Lower lobe of right lung (tissue), 2 donors: Measurements from ENCODE around the gene MPPED1. TPM values are rescaled to one million over a fixed set of nuclear protein-coding genes. Genes with fewer than 3 reads are reported as not detected.

Source experiments
- ATAC-seq, 2 donors: fragments of 200-7000 bp; cut with Tn5 transposase; one replicate each; pipeline ENCODE4 v1.9.1; 2020 to 2022; ENCODE audit warnings: mild to moderate bottlenecking in 2 of 2, moderate library complexity in 2 of 2
- DNase-seq: peaks from one replicate; pipeline ENCODE4 v3.0.0-alpha.2; 2020
- H3K27ac ChIP-seq: fragments of 200-600 bp; one replicate; pipeline ENCODE4 v1.8.0; 2022
- H3K27me3 ChIP-seq: fragments of 200-600 bp; one replicate; pipeline ENCODE4 v1.8.0; 2022; ENCODE audit warnings: low read depth
- H3K36me3 ChIP-seq: fragments of 200-600 bp; one replicate; pipeline ENCODE4 v1.8.0; 2022; ENCODE audit warnings: mild to moderate bottlenecking
- H3K4me1 ChIP-seq: fragments of 200-600 bp; one replicate; pipeline ENCODE4 v1.8.0; 2022
- H3K4me3 ChIP-seq: fragments of 200-600 bp; one replicate; pipeline ENCODE4 v1.8.0; 2022; ENCODE audit warnings: mild to moderate bottlenecking
- H3K9me3 ChIP-seq: fragments of 200-600 bp; one replicate; pipeline ENCODE4 v1.8.0; 2022
- CTCF ChIP-seq: fragments of 200-600 bp; IDR thresholded peaks from one replicate; pipeline ENCODE4 v1.8.0; 2022; ENCODE audit warnings: antibody characterized with exemption, mild to moderate bottlenecking
- intact Hi-C: fragments of 100-400 bp; cut with DNase I; formaldehyde crosslinking; loops from one replicate; pipeline ENCODE4 v1.11.0; 2022
- total RNA-seq: library from RNA; stranded (reverse); fragmentation: NEBNext Ultra II Directional; extraction: Animal tissue kit (Norgen Biotek cat#: 25700); gene quantifications from one replicate; pipeline ENCODE4 v1.2.1, GENCODE V29; 2021
- donor health status: DM: no; HTN: yes; CAD: no; lungs with severe emphysema.

MPPED1 gene
- total RNA-seq, 1 donor from 2014 or later, result not detected

DNA sequence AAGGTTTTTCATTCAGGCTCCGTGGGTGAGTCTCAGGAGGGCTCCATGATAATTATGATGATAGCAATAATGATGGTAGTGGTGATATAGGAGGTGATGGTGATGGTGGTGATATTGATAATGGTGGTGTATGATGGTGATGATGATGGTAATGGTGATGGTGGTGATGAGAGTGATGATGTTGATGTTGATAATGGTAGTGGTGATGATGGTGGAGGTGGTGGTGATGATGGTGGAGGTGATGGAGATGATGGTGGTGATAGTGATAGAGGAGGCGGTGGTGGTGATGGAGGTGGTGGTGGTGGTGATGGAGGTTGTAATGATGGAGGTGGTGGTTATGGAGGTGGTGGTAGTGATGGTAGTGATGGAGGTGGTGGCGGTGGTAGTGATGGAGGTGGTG lies 79.4 kb downstream of the MPPED1 start:
- DNase-seq (no peak), ATAC-seq (no peak)
- H3K36me3 ChIP-seq, result no peaks in the 10 kb centered on the region
- H3K27ac ChIP-seq, result no peak overlapping the region
- H3K9me3 ChIP-seq, result no peaks in the 10 kb centered on the region
- H3K4me3 ChIP-seq, result no peak overlapping the region
- H3K4me1 ChIP-seq, result no peaks in the 10 kb centered on the region
- TF ChIP-seq CTCF, result no peak
- intact Hi-C loops, result no loop called here
- peaks cover 37% of the 10 kb centered on the region for H3K27me3 ChIP-seq

GRCh38 chr22:43491737-43492136 lies 79.9 kb downstream of the MPPED1 start:
- Histone ChIP-seq H3K4me3 (no peak overlapping the region), H3K9me3 (no peaks in the 10 kb centered on the region), H3K4me1 (no peaks in the 10 kb centered on the region), H3K27me3 (peaks cover 32% of the 10 kb centered on the region), H3K36me3 (no peaks in the 10 kb centered on the region), H3K27ac (no peak overlapping the region)
- TF ChIP-seq CTCF, result no peak
- DNase-seq (no peak), ATAC-seq (no peak)
- intact Hi-C loops, result no loop called here

DNA sequence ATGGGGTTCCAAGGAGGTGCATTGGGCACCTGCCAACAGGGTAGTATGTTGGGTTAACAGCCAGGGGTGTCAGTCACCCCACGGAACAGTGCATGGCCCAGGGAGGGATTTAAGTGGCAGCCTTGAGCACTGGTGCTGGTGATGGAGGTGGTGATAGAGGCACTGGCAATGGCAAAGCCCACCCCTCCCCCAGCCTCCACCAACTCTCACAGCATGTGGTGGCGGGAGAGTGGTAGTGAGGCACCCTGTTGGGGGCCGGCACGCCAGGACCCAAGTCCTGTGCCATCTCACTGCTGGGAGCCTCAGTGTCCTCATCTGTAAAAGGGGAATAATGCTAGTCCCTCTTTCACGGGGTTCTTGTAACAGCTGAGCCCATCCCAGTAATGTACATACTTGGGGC lies 81.5 kb downstream of the MPPED1 start:
- no peak for DNase-seq
- no peak for ATAC-seq
- TF ChIP-seq CTCF, result no peak

DNA sequence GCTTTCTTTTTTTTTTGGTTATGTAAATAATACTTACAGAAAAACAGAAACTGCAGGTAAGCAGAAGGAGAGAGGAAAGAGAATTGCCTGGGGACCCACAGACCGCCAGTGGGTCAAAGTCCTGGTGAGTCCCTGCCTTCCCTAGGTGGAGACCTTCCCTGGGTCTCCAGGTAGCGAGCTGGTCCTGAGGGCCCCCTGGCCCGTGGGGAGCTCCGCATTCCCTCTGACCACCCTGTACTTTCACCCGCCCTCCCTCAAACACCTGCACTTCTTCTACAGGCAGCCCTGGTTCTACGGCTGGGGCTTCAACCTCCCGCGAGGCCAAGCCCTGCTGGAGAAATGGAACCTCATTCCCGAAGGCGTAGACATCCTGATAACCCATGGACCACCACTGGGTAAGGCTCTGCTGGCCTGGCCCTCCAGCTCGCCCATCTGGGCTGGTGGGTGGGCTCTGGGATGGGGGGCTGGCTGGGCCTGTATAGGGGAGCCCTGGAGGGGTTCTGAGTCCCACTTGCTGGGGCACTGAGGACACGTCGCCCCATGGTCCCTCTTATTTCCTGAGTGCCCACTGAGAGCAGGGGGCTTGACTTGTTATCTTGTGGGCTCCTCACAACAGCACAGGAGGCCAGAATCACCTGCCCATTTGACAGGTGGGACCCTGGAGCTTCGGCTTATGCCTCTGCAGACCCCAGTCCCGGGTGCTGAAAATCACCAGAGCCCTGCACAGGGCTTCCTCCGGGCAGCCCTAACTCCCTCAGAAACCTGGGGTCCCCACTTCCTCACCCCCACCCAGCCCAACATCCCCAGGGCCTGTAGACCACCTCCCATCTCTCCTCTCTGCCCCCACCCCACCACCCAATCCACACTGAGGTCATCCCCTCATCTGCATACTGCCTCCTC lies 86.4 kb downstream of the MPPED1 start:
- Histone ChIP-seq H3K4me1 (no peaks in the 10 kb centered on the region), H3K27me3 (peaks cover 6% of the 10 kb centered on the region), H3K9me3 (no peaks in the 10 kb centered on the region), H3K4me3 (no peak overlapping the region), H3K27ac (no peak overlapping the region), H3K36me3 (no peaks in the 10 kb centered on the region)
- no peak for DNase-seq
- intact Hi-C loops, result no loop called here
- TF ChIP-seq CTCF, result no peak
- no peak for ATAC-seq

More for the DNA sequence above, 81.5 kb downstream of the MPPED1 start:
- H3K36me3 ChIP-seq, result no peaks in the 10 kb centered on the region
- intact Hi-C loops, result no loop called here
- H3K27me3 ChIP-seq, result peaks cover 19% of the 10 kb centered on the region
- no peak overlapping the region for H3K4me3 ChIP-seq
- no peaks in the 10 kb centered on the region for H3K9me3 ChIP-seq
- no peak overlapping the region for H3K27ac ChIP-seq
- H3K4me1 ChIP-seq, result no peaks in the 10 kb centered on the region

- no peaks in the 10 kb centered on the region for H3K36me3 ChIP-seq
- intact Hi-C loops, result no loop called here
Measured at GRCh38 chr22:43498856-43499253, 87.0 kb downstream of the MPPED1 start.

More at GRCh38 chr22:43498856-43499253, 87.0 kb downstream of the MPPED1 start:
- H3K27ac ChIP-seq, result no peak overlapping the region
- no peaks in the 10 kb centered on the region for H3K4me1 ChIP-seq
- H3K4me3 ChIP-seq, result no peak overlapping the region
- H3K9me3 ChIP-seq, result no peaks in the 10 kb centered on the region
- DNase-seq (no peak), ATAC-seq (no peak)
- H3K27me3 ChIP-seq, result peaks cover 4% of the 10 kb centered on the region
- TF ChIP-seq CTCF, result no peak
